HepG2 (cell line): ENCODE results near the gene MTCH1.
"Not testable (repeated sequence)": the region's sequence is repeated elsewhere in the genome, so short reads cannot be mapped to it uniquely, and the experiment has no call there.

Source experiments
- BRF2 ChIP-seq: sonication (generic); formaldehyde crosslinking; IDR thresholded peaks from 2 replicates; pipeline ENCODE4 v1.8.1; 2022; ENCODE audit warnings: mild to moderate bottlenecking, missing genetic modification reagents
- CTCF ChIP-seq: sonication (generic); formaldehyde crosslinking; IDR thresholded peaks from 2 replicates; pipeline ENCODE4 v1.5.0; 2020; ENCODE audit warnings: mild to moderate bottlenecking, missing genetic modification reagents, moderate library complexity
- SIX1 ChIP-seq: sonication (generic); formaldehyde crosslinking; IDR thresholded peaks from 2 replicates; pipeline ENCODE4 v1.4.0; 2020; ENCODE audit warnings: missing genetic modification reagents, borderline replicate concordance
- ZBTB14 ChIP-seq: sonication (generic); formaldehyde crosslinking; IDR thresholded peaks from 2 replicates; pipeline ENCODE4 v1.4.0; 2020; ENCODE audit warnings: missing genetic modification reagents
- ZNF614 ChIP-seq: IDR thresholded peaks from 2 replicates; pipeline ENCODE4 v1.6.1; 2018; ENCODE audit warnings: missing biosample characterization, missing genetic modification reagents, inconsistent platforms, borderline replicate concordance
- ZNF737 ChIP-seq: sonication (generic); formaldehyde crosslinking; IDR thresholded peaks from 2 replicates; pipeline ENCODE4 v1.5.0; 2020; ENCODE audit warnings: missing genetic modification reagents, mild to moderate bottlenecking, borderline replicate concordance
- ZNF761 ChIP-seq: sonication (generic); formaldehyde crosslinking; conservative IDR thresholded peaks from 2 replicates; pipeline ENCODE4 v1.4.0; 2020; ENCODE audit warnings: mild to moderate bottlenecking, missing genetic modification reagents

- TF ChIP-seq ZBTB14 (CRISPR knock-in tag); ZNF614 (CRISPR knock-in tag); SIX1 (CRISPR knock-in tag); CTCF (CRISPR knock-in tag); ZNF761; BRF2; ZNF737: not testable (repeated sequence)
Observed at GRCh38 chr6:36990401-36990800, 4.4 kb upstream of the MTCH1 start.
